Stromal cell of bone marrow (primary cell): ENCODE results near the gene DBN1.
A peak's percentile ranks its signal among the peaks of the same experiment; 100 is the strongest.
"Not testable (repeated sequence)": the region's sequence is repeated elsewhere in the genome, so short reads cannot be mapped to it uniquely, and the experiment has no call there.

Experiments used
- DNase-seq: peaks from one replicate; pipeline ENCODE4 v3.0.0-alpha.2; 2012; ENCODE audit warnings: low read depth

DBN1 gene

GRCh38 chr5:177429248-177430040 is 44.0 kb downstream of the DBN1 start:
- no peak for DNase-seq

GRCh38 chr5:177428574-177429217 is 44.7 kb downstream of the DBN1 start:
- DNase-seq: no peak

GRCh38 chr5:177427919-177428573 is 45.4 kb downstream of the DBN1 start:
- no peak for DNase-seq

- no peak for DNase-seq
Measured at GRCh38 chr5:177427211-177427822, 46.1 kb downstream of the DBN1 start.

GRCh38 chr5:177426566-177427210 is 46.7 kb downstream of the DBN1 start, which contains the start of gene GRK6:
Gene GRK6, plus strand, starts transcription at chr5:177426676. Its CDS starts 170 bp downstream, at chr5:177426846.
- DNase-seq: no peak

- peak; percentile 100 for DNase-seq
Measured at GRCh38 chr5:177425801-177426565, 47.5 kb downstream of the DBN1 start.

- DNase-seq: no peak
Measured at GRCh38 chr5:177425196-177425800, 48.1 kb downstream of the DBN1 start.

- DNase-seq: no peak
Measured at GRCh38 chr5:177423671-177424070, 49.8 kb downstream of the DBN1 start.

GRCh38 chr5:177421062-177421798 is 52.2 kb downstream of the DBN1 start:
- no peak for DNase-seq

GRCh38 chr5:177420472-177420871 is 53.0 kb downstream of the DBN1 start:
- not testable (repeated sequence) for DNase-seq

GRCh38 chr5:177419046-177419445 is 54.4 kb downstream of the DBN1 start:
- no peak for DNase-seq

GRCh38 chr5:177417081-177417480 is 56.4 kb downstream of the DBN1 start:
- DNase-seq: not testable (repeated sequence)

- DNase-seq: no peak
Measured at GRCh38 chr5:177414481-177414880, 59.0 kb downstream of the DBN1 start.

GRCh38 chr5:177412603-177413233 is 60.7 kb downstream of the DBN1 start:
- DNase-seq: no peak

- no peak for DNase-seq
Measured at GRCh38 chr5:177410575-177410974, 62.9 kb downstream of the DBN1 start.

- DNase-seq: no peak
Measured at GRCh38 chr5:177409043-177409801, 64.2 kb downstream of the DBN1 start, which contains the start of gene F12. Gene F12, minus strand, starts transcription at chr5:177409564. Its CDS starts 37 bp downstream, at chr5:177409527.
